HepG2 (cell line): ENCODE measurements around the gene C1QTNF1. TPM values are rescaled to one million over a fixed set of nuclear protein-coding genes. Genes with fewer than 3 reads are reported as not detected.
A peak's percentile ranks its signal among the peaks of the same experiment; 100 is the strongest.

Experiments
- CBX5 ChIP-seq: sonication (generic); formaldehyde crosslinking; IDR thresholded peaks from 2 replicates; pipeline ENCODE4 v1.4.0; 2020; ENCODE audit warnings: missing genetic modification reagents, borderline replicate concordance
- DNMT1 ChIP-seq: sonication (generic); formaldehyde crosslinking; IDR thresholded peaks from 2 replicates; pipeline ENCODE4 v1.5.1; 2020; ENCODE audit warnings: mild to moderate bottlenecking, missing genetic modification reagents
- GTF3A ChIP-seq: sonication (generic); formaldehyde crosslinking; conservative IDR thresholded peaks from 2 replicates; pipeline ENCODE4 v1.4.0; 2020; ENCODE audit warnings: mild to moderate bottlenecking, missing genetic modification reagents
- HBP1 ChIP-seq: IDR thresholded peaks from 2 replicates; pipeline ENCODE4 v1.6.1; 2016; ENCODE audit warnings: low read depth, control low read depth
- HMGA1 ChIP-seq: sonication (generic); formaldehyde crosslinking; conservative IDR thresholded peaks from 2 replicates; pipeline ENCODE4 v1.4.0; 2020; ENCODE audit warnings: missing genetic modification reagents
- HNRNPK ChIP-seq: fragments of 200-400 bp; formaldehyde crosslinking; IDR thresholded peaks from 2 replicates; pipeline ENCODE4 v1.6.1; 2018; ENCODE audit warnings: low read length, low read depth, moderate library complexity, mild to moderate bottlenecking; ENCODE audit not compliant: poor library complexity, severe bottlenecking
- REL ChIP-seq: sonication (generic); formaldehyde crosslinking; conservative IDR thresholded peaks from 2 replicates; pipeline ENCODE4 v1.8.0; 2022; ENCODE audit warnings: mild to moderate bottlenecking, missing genetic modification reagents, moderate library complexity
- SP2 ChIP-seq: sonication (generic); formaldehyde crosslinking; IDR thresholded peaks from 2 replicates; pipeline ENCODE4 v1.5.1; 2020; ENCODE audit warnings: mild to moderate bottlenecking, missing genetic modification reagents
- THRA ChIP-seq: sonication (generic); formaldehyde crosslinking; IDR thresholded peaks from 2 replicates; pipeline ENCODE4 v1.4.0; 2020; ENCODE audit warnings: missing genetic modification reagents, borderline replicate concordance
- ZNF318 ChIP-seq: sonication (generic); formaldehyde crosslinking; IDR thresholded peaks from 2 replicates; pipeline ENCODE4 v1.4.0; 2020; ENCODE audit warnings: mild to moderate bottlenecking, missing genetic modification reagents
- ZNF333 ChIP-seq: sonication (generic); formaldehyde crosslinking; IDR thresholded peaks from 2 replicates; pipeline ENCODE4 v1.4.0; 2020; ENCODE audit warnings: mild to moderate bottlenecking, missing genetic modification reagents, borderline replicate concordance
- ZNF343 ChIP-seq: sonication (generic); formaldehyde crosslinking; IDR thresholded peaks from 2 replicates; pipeline ENCODE4 v1.4.0; 2020; ENCODE audit warnings: mild to moderate bottlenecking, missing genetic modification reagents
- ZNF652 ChIP-seq: IDR thresholded peaks from 2 replicates; pipeline ENCODE4 v1.6.1; 2016; ENCODE audit warnings: low read depth, borderline replicate concordance
- ZNF674 ChIP-seq: sonication (generic); formaldehyde crosslinking; IDR thresholded peaks from 2 replicates; pipeline ENCODE4 v1.5.0; 2020; ENCODE audit warnings: low read depth, mild to moderate bottlenecking, missing genetic modification reagents
- ZNF800 ChIP-seq: sonication (generic); formaldehyde crosslinking; IDR thresholded peaks from 2 replicates; pipeline ENCODE4 v1.4.0; 2020; ENCODE audit warnings: missing genetic modification reagents
- polyA plus RNA-seq, 8 experiments: library from polyadenylated mRNA; depleted of rRNA in 3 of 8; stranded (reverse) in 7 of 8; unstranded in 1 of 8; fragments of >200 nt; fragmentation: Illumina TruSeq in 4 of 8; extraction: Trizol in 4 of 8; gene quantifications; 2 replicates each; pipeline versions ENCODE4 v1.2.1 to v1.2.3, GENCODE V29; 2011 to 2016; ENCODE audit warnings: low read depth in 4 of 8, missing spikeins in 1 of 8, mixed read lengths in 1 of 8; ENCODE audit not compliant: insufficient read depth in 1 of 8
- total RNA-seq, 5 experiments: library from RNA; depleted of rRNA; stranded (reverse); fragments of >200 nt; fragmentation: Illumina TruSeq; extraction: Trizol; gene quantifications; 2 replicates each; pipeline ENCODE4 v1.2.3, GENCODE V29; 2016; ENCODE audit warnings: low read depth in 1 of 5

The C1QTNF1 gene
- total and polyA plus RNA-seq, 2 of the 13 experiments (the other 11 are each of a cell fraction or from before 2014, with no cell fraction given) = 0.18 to 0.86 TPM

- TF ChIP-seq ZNF318 (CRISPR knock-in tag) (no peak), HNRNPK (peak; percentile 19), HMGA1 (CRISPR knock-in tag) (no peak), REL (CRISPR knock-in tag) (no peak), ZNF343 (CRISPR knock-in tag) (no peak), ZNF652 (CRISPR knock-in tag) (peak; percentile 79), ZNF333 (CRISPR knock-in tag) (no peak; the same call in 1 of the 2 replicates), SP2 (no peak), CBX5 (no peak), GTF3A (no peak), ZNF674 (CRISPR knock-in tag) (no peak), ZNF800 (CRISPR knock-in tag) (no peak), HBP1 (CRISPR knock-in tag) (no peak), THRA (CRISPR knock-in tag) (no peak), DNMT1 (CRISPR knock-in tag) (0 out of 2 replicates have a peak, but pooled peaks have one; percentile 45)
These were observed at the start of gene C1QTNF1 (continued) for GRCh38 chr17:79023886-79024771.
